Liver (tissue), 3 donors: ENCODE results near the gene RAD51B.

Source experiments
- ATF3 ChIP-seq: IDR thresholded peaks from 2 replicates; pipeline ENCODE4 v1.6.1; 2016; ENCODE audit warnings: antibody characterized with exemption
- CTCF ChIP-seq: fragments of 150-350 bp; IDR thresholded peaks from 2 replicates; pipeline ENCODE4 v1.5.1; 2017; ENCODE audit warnings: improper control_type of control experiment, low read depth, low read length; ENCODE audit not compliant: missing input control
- FOXA1 ChIP-seq: IDR thresholded peaks from 2 replicates; pipeline ENCODE4 v1.6.1; 2016; ENCODE audit warnings: antibody characterized with exemption
- GABPA ChIP-seq, 2 donors: IDR thresholded peaks in 1 of 2; conservative IDR thresholded peaks in 1 of 2; 2 replicates each; pipeline ENCODE4 v1.6.1; 2016; ENCODE audit warnings: antibody characterized with exemption in 2 of 2, mild to moderate bottlenecking in 1 of 2, moderate library complexity in 1 of 2
- JUND ChIP-seq, 2 donors: IDR thresholded peaks; 2 replicates each; pipeline ENCODE4 v1.6.1; 2016; ENCODE audit warnings: antibody characterized with exemption in 2 of 2
- MAX ChIP-seq: IDR thresholded peaks from 2 replicates; pipeline ENCODE4 v1.6.1; 2016; ENCODE audit warnings: antibody characterized with exemption
- NR2F2 ChIP-seq: IDR thresholded peaks from 2 replicates; pipeline ENCODE4 v1.6.1; 2016; ENCODE audit warnings: antibody characterized with exemption
- RAD21 ChIP-seq, 2 donors: IDR thresholded peaks; 2 replicates each; pipeline ENCODE4 v1.6.1; 2016; ENCODE audit warnings: antibody characterized with exemption in 2 of 2, mild to moderate bottlenecking in 2 of 2
- REST ChIP-seq: IDR thresholded peaks from 2 replicates; pipeline ENCODE4 v1.6.1; 2016; ENCODE audit warnings: antibody characterized with exemption, mild to moderate bottlenecking
- RXRA ChIP-seq, 2 donors: IDR thresholded peaks; 2 replicates each; pipeline ENCODE4 v1.6.1; 2017 to 2018; ENCODE audit warnings: antibody characterized with exemption in 2 of 2, mild to moderate bottlenecking in 1 of 2
- SP1 ChIP-seq: IDR thresholded peaks from 2 replicates; pipeline ENCODE4 v1.6.1; 2018; ENCODE audit warnings: antibody characterized with exemption, mild to moderate bottlenecking
- TAF1 ChIP-seq: conservative IDR thresholded peaks from 2 replicates; pipeline ENCODE4 v1.6.1; 2016; ENCODE audit warnings: antibody characterized with exemption, mild to moderate bottlenecking
- YY1 ChIP-seq: IDR thresholded peaks from 2 replicates; pipeline ENCODE4 v1.6.1; 2016; ENCODE audit warnings: antibody characterized with exemption, mild to moderate bottlenecking
- ZBTB33 ChIP-seq: IDR thresholded peaks from 2 replicates; pipeline ENCODE4 v1.6.1; 2016; ENCODE audit warnings: antibody characterized with exemption
- donor health status: healthy.
- donor health status: healthy.

GRCh38 chr14:67819563-67820421 is at the start of gene RAD51B:
- TF ChIP-seq REST (no peak), SP1 (peak; percentile 95), CTCF (no peak), RXRA (IDR thresholded peaks at IDR 0.05) (no peak), TAF1 (no peak), RAD21 (IDR thresholded peaks at IDR 0.05) (no peak), MAX (no peak), JUND (IDR thresholded peaks at IDR 0.05) (no peak), ATF3 (no peak), ZBTB33 (no peak), YY1 (peak; percentile 52), FOXA1 (no peak), NR2F2 (no peak), GABPA (IDR thresholded peaks at IDR 0.05 in 1 of 2, conservative IDR thresholded peaks at IDR 0.05 in 1 of 2) (peak in 1 of 2 donors; percentile 23)
